AG08396 (cell line): ENCODE measurements around the gene NOP14.
"Not testable (repeated sequence)": the region's sequence is repeated elsewhere in the genome, so short reads cannot be mapped to it uniquely, and the experiment has no call there.

Experiments used
- DNase-seq: peaks from one replicate; pipeline ENCODE4 v3.0.0; 2012; ENCODE audit warnings: low spot score, mixed read lengths

Gene NOP14

GRCh38 chr4:2963175-2963965 lies at the start of gene NOP14, which contains the start of gene GRK4:
TSS of gene NOP14 (minus strand) at chr4:2963406. CDS start at chr4:2963319, 87 bp downstream.
TSS of gene GRK4 (plus strand) at chr4:2963571. CDS start at chr4:2964071, 500 bp downstream.
- DNase-seq, result peak; percentile 99

GRCh38 chr4:3011456-3012220 lies 48.4 kb upstream of the NOP14 start:
- DNase-seq, result no peak

DNA sequence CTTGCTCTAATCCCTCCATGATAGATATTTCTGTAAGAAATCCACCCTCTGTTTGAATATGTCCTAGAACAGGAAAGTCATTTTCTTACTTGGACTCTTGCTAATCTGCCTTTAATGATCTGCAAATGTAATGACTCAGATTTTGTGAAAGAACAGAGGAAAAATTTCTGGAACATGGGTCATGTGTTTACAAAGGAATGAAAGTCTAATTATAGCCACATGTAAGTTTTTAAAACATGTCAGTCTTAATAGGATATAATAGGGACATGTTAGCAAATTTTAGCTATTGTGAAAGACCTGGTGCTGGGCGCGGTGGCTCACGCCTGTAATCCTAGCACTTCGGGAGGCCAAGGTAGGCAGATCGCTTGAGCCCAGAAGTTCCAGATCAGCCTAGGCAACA lies 47.8 kb upstream of the NOP14 start:
- DNase-seq, result peak; percentile 62

GRCh38 chr4:3010577-3010976 lies 47.4 kb upstream of the NOP14 start:
- DNase-seq, result no peak

- no peak for DNase-seq
Observed at GRCh38 chr4:3009422-3009821, 46.2 kb upstream of the NOP14 start.

DNA sequence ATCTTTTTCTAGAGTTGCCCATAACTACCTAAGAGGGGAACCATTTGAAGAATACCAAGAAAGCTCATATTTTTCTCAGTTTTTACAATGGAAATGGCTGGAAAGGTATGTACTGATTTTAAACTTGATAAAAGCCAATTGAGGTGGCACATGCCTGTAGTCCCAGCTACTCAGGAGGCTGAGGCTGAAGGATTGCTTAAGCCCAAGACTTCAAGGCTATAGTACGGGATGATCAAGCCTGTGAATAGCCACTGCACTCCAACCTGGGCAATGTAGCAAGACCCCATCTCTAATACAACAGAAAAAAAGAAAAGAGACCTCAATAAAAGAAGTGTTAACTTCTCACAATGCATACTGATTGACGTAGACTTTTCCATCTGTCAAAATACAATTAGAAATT lies 44.5 kb upstream of the NOP14 start:
- no peak for DNase-seq

GRCh38 chr4:2996415-2996814 lies 33.2 kb upstream of the NOP14 start:
- DNase-seq, result no peak

DNA sequence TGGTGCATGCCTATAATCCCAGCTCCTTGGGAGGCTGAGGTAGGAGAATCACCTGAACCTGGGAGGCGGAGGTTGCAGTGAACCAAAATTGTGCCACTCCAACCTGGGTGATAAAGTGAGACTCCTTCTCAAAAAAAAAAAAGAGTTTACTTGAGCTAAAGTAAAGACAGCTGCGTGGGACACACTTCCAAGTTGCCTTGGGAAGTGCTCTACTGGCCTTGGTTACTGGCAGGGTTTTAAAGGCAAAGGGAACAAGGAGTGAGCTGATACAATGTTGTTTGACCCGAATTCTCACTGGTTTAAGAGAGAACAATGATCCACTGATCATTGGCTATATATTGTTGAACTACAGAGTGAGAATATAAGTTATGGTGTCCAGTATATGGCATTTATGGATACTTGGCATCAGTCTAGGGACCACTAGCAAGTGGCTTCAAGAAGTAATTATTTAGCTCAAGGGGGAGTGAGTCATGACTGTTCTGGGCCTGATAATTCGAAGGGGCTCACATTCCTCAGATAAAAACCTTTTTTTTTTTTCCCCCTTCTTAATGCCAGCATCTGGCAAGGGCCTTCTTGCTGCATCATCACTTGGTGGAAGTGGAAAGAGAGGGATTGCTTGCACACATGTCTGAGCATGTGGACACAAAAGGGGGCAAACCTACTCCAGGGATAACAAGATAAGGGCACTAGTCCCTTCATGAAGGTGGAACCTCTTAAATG lies 32.5 kb upstream of the NOP14 start:
- DNase-seq, result no peak

GRCh38 chr4:2994917-2995316 lies 31.7 kb upstream of the NOP14 start:
- no peak for DNase-seq

GRCh38 chr4:2991243-2991642 lies 28.0 kb upstream of the NOP14 start:
- no peak for DNase-seq

DNA sequence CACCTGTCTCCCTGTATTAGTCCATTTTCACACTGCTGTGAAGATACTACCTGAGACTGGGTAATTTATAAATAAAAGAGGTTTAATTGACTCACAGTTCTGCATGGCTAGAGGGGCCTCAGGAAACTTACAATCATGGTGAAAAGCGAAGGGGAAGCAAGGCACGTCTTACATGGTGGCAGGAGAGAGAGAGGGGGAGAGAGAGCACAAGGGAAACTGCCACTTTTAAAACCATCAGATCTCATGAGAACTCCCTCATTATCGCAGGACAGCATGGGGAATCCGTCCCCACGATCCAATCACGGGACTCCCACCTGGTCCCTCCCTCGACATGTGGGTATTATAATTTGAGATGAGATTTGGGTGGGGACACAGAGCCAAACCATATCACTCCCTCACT lies 20.5 kb upstream of the NOP14 start:
- DNase-seq, result not testable (repeated sequence)

DNA sequence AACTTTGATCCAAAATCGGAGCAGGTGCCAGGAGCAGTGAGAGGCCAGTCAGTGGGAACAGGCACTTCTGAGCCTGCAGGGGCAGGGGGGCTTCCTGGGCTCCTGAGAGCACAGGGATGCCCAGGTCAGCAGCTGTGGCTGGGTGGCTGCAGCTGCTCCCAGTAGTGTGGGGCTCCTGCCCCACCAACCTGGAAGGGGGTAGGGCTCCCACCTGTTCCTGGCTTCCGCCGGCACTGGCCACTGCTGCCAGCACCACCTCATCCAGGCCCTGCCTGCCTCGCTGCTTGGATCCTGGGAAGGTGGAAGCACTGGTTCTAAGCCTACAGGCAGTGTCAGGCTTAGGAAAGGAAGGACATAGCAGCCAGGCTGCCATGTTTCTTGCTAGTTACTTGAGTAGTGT lies 18.8 kb upstream of the NOP14 start:
- DNase-seq, result no peak

GRCh38 chr4:2981256-2981819 lies 18.1 kb upstream of the NOP14 start:
- no peak for DNase-seq

DNA sequence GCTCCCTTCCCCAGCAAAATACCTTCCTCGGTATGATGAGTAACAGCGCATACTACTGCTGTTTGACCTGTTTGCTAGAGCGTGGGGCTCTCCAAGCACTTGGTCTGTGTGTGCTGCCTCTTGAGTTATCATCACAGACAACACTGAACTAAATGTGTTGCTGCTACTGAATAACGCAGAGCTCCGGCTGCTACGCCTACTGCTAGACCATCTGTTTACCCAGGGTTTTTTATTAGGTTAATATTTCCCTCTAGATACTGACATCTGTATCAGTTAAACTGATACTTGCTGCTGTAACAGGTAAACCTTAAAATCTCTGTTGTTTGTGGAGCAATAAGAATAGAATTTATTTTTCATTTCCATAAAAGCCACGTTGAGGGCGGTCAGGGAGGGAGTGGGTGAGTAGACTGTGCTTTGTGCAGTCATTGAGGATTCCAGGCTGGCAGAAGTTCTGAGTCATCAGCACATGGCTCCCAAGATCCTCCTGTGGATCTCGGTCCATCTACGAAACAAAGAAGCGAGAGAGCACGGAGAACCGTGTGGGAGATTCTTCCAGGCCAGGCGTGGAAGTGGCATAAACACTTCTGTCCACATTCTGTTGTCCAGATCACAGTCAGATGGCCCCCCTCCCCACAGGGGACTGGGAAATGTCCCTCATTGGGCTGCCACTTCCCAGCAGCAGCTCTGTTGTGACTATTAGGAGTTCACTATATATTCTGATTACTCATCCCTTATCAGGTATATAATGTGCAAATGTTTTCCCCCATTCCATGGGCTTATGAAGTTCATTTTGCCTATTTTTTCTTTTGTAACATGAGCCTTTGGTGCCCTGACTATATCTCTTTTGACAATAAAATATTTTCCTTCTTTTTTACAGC lies 14.2 kb upstream of the NOP14 start:
- DNase-seq, result peak; percentile 45

GRCh38 chr4:2971275-2971674 lies 8.1 kb upstream of the NOP14 start:
- DNase-seq, result no peak

- no peak for DNase-seq
Observed at GRCh38 chr4:2968381-2968780, 5.2 kb upstream of the NOP14 start.

DNA sequence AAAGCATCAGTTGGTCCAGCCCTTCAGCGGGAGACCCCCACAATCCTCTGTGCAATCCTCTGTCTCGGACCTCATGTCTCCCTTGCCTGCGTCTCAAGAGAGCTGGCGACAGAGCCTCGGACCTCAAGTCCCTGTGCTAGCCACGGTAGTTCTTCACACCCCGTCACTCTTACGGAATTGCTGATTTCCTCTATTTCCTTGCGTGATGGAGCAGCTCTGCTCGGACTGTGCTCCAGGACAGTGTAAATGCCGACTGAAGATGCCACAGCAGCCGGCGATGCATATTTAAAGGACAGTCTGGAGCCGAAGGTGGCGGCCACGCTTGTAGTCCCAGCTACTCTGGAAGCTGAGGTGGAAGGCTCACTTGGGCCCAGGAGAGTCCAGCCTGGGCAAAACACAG lies 2.1 kb upstream of the NOP14 start:
- no peak for DNase-seq

DNA sequence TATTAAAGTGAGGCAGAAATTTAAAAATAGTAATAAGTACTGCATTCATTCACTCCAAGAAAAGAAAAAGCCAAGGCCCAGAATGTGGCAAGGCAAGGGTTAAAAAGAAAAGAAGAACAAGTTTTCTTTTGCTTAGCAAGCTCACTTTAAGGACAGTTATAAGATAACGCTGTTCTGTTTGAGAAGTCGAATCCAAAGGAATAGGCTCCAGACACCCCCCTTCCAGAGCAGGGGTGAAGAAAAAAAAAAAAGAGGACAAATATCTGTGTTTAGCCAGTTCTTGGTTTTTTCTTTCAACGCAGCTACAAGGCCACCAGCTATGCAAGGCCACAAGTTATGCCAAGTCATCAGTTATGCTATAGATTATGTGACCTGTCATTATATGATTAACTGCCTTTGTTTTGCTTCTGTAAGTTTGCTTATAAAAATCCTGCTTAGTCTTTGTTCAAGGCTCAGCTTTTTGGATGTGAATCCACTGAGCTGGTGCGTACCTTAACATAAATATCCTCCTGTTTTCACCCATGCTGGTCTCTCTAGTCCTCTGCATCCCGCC lies 1.6 kb upstream of the NOP14 start:
- DNase-seq, result no peak

DNA sequence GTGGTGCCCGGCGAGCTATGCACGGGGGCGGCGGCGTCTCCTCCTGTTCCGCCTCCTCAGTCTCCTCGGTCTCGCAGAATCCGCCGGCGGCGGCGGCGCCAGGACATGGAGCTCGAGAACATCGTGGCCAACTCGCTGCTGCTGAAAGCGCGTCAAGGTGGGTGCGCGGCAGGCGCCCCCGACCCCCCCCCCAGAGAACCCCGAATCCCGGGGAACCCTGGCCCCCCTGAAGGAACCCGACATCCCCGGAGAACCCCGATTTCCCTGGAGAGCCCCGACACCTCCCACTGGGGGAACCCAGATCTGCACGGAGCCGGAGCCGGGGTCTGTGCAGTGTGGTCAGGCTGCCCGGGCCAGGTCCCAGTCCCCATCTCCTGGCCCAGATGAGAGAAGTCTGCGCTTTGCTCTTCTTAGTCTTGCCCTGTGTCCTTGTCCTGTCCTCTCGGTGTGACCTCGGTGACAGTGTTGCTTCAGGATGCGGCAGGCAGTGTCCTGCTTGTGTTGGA lies 813 bp upstream of the NOP14 start:
- no peak for DNase-seq

DNA sequence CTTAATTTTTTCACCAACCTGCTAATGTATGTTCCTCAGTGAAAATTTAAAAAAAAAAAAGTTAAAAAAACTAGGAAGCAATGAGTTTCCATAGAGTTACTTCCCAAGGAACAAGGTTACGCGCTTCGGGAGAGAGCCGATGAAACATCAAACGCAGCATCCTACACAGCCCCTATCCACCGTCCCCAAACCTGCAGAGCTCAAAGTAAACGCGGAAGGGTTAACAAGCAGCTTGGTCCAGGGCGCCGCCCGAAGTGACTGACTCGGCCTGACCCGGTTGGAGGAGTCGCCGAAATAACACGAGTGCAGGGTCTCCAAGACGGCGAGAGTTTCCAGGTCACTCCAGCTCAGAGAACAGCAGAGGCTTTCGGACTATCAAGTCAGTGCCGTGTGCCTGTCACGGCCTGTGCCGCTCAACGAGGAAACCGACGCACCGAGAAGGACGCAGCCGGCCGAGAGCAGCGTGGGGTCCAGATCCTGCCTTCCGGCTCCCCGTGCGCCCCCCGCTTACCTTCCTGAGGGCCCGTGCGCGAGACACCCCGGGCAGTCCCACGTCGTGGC lies 512 bp downstream of the NOP14 start:
- peak; percentile 56 for DNase-seq
